GM12873 (cell line): ENCODE data around the gene PCBP3.

Source experiments
- CTCF ChIP-seq: IDR thresholded peaks from 2 replicates; pipeline ENCODE4 v1.5.1; 2012; ENCODE audit warnings: low read depth, mild to moderate bottlenecking, moderate library complexity, low read length, control low read depth; ENCODE audit not compliant: insufficient read depth; ENCODE audit errors: missing control alignments

PCBP3 gene

GRCh38 chr21:45800339-45801080, 157.0 kb downstream of the PCBP3 start:
- TF ChIP-seq CTCF, result no peak

- TF ChIP-seq CTCF, result no peak
These were observed 157.8 kb downstream of the PCBP3 start for GRCh38 chr21:45801129-45801964.

- TF ChIP-seq CTCF, result no peak
These were observed 158.5 kb downstream of the PCBP3 start for GRCh38 chr21:45801989-45802388.

GRCh38 chr21:45802425-45802824, 158.9 kb downstream of the PCBP3 start:
- no peak for TF ChIP-seq CTCF

- no peak for TF ChIP-seq CTCF
These were observed 159.6 kb downstream of the PCBP3 start for GRCh38 chr21:45802956-45803617.

- no peak for TF ChIP-seq CTCF
These were observed 160.3 kb downstream of the PCBP3 start for GRCh38 chr21:45803618-45804340.
